Activated CD4-positive, alpha-beta T cell treated with anti-CD3 and anti-CD28 coated beads, Interleukin-2, amount 50 U/mL, for 1 hour (primary cell): ENCODE measurements around the gene RPL28.
"Not testable (repeated sequence)": the region's sequence is repeated elsewhere in the genome, so short reads cannot be mapped to it uniquely, and the experiment has no call there.

Experiments
- DNase-seq: peaks from one replicate; pipeline ENCODE4 v3.0.0-alpha.2; 2020

RPL28 gene

GRCh38 chr19:55398200-55398925 lies 12.6 kb downstream of the RPL28 start:
- no peak for DNase-seq

DNA sequence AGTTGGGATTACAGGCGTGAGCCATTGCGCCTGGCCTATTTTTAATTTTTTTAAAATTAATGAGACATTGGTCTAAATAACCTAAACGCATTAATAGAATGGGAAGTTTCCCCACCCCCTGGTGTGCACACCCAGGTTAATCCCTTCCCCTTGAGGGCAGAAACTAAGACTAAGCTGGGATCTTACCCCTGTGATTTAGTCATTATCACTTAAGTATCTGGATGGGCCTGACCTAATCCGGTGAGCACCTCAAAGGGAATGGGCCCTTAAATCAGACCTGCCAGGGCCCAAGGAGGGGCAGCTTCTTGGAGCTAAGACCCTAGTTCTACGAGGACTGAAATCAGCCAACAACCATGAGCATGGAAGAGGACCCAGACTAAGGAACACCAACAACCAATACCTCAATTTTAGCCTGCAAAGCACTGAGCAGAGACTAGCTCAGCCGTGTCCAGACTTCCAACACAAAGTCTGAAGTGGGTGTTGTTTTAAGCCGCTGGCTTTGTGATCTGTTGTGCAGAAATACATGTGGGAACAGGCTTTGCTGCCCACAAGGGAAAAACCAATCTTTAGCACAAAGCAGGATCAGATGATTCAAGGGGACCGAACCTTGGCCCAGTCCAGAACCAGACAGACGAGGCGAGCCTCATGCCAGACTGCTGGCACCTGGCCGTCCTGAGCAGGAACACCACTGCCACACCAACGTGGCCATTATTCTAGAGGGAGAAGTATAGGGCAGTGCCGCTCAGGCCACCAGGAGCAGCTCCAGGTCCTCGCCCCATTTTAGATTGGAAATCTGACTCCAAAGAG lies 14.8 kb downstream of the RPL28 start:
- DNase-seq: no peak

DNA sequence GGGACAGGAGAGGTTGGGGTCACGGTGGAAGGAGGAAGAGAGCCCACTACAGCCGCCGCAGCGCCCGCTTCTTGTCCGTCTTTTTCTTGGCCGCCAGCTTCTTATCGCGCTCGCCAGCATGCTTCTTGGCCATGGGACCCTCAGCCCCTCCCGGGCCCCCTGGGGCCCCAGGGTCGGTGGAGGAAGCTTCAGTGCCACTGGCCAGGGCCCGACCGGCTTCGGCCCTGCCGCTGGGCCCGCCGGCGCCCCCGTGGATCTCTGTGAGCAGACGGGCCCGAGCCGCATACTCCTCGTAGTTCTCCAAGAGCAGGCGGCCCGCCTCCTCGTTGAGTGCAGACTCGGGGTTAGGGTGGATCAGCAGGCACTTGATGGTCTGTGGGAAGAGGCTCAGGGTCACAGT lies 15.7 kb downstream of the RPL28 start:
- DNase-seq: not testable (repeated sequence)

GRCh38 chr19:55402509-55402908 lies 16.8 kb downstream of the RPL28 start:
- DNase-seq: no peak

DNA sequence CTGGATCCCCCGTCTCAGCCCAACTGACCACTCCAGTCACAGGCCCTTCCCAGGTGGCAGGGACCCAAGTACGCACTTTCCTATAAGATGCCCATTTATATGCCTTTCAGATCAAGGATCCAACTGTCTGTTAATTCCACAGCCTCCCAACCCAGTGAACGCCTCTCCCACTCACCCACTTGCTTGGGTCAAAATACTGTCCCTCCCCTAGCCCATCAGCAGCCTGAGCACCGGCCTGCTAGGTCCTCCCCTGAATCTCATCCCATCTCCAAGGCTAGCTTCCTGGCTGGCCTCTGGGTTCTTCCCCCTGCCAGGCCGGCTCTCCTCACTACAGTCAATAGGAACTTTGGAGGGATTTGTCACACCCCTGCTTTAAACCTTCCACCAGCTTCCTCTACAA lies 19.9 kb downstream of the RPL28 start:
- no peak for DNase-seq

- no peak for DNase-seq
Observed at GRCh38 chr19:55406091-55406825, 20.5 kb downstream of the RPL28 start.

DNA sequence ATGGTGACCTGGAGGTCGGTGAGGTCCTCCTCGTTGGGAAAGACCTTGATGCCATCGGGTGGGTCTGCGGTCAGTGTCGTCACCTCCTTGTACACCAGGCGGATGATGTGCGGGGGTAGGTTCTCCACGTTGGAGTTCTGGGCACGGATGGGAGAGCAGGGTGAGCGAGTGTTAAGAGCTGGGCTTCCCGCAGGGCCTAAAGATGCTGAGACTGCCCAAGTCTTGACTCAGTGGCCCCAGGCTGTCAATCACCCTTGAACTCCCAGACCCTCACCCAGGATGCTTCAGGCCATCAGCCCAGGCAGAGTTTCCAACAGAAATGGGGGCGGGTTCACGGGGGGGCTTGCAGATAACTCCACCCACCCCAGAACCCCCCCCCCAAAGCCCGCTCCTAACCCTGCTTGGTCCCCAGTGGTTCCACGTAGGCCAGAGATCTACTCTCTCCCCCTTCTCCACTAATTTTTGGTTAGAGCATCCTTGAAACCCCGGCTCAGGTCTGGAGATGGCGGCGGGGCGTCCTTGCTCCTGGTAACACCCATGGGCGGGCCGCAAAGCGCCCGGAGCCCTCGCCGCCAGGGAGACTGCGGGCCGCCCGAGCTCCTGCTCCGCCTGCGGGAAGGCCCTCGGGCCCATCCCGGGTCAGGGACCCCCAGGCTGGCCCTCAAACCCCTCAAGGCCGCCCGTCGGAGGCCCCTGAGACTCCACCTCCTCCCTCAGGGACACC lies 21.3 kb downstream of the RPL28 start:
- DNase-seq: peak; percentile 31

- DNase-seq: not testable (repeated sequence)
Observed at GRCh38 chr19:55407550-55407799, 21.7 kb downstream of the RPL28 start, which contains the start of gene UBE2S. TSS of gene UBE2S (minus strand) at chr19:55407788. CDS start at chr19:55407589, 199 bp downstream.

DNA sequence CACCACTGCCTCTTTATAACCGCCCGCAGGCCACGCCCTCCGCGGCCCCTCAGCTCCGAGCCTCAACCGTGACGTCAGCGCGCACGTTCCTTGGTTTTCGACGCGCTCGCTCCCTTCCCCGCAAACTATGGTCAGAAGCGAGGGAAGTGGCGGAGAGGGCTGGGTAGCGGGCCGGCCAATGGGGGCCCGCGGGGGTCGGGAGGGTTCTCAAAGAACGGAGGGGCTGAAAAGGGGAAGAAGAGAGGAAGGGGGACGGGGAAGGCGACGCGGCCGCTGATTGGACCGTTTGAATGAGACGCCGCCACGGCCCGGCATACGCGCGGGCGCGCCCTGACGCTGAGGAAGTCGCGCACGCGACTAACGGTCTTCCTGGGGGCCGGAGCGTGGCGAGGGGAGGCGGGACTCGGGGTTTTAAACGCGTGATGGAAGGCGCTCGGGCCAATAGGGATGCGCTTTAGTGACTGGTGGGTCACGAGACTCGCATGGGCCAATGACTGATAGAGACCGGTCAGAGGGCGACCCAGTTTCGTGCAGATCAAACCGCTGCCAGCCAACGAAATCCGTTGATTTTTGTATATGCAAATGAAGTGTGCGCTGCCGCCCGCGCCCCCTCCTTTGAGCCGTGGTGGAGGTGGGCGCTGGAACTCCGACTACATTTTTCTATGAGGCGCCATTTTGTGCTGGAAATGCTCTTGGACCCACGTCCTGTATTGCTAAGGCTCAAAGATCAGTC lies 22.2 kb downstream of the RPL28 start:
- peak; percentile 94 for DNase-seq

DNA sequence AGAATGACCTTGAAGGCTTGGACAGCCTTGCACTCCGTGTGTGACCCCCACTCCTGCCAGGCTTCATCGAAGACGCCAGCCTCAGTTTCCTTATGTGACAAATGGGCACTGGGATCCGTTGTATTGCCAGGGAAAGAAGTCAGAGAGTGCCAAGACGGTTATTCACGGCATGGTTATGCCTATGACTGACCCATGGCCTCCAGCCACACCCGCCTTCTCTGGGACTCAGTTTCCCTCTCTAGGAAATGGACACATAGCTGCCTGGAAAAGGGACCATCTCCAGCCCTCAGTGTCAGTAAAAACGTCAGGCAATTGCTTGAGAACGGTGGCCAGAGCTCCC lies 22.8 kb downstream of the RPL28 start:
- DNase-seq: no peak

GRCh38 chr19:55409179-55409578 lies 23.4 kb downstream of the RPL28 start:
- DNase-seq: not testable (repeated sequence)

DNA sequence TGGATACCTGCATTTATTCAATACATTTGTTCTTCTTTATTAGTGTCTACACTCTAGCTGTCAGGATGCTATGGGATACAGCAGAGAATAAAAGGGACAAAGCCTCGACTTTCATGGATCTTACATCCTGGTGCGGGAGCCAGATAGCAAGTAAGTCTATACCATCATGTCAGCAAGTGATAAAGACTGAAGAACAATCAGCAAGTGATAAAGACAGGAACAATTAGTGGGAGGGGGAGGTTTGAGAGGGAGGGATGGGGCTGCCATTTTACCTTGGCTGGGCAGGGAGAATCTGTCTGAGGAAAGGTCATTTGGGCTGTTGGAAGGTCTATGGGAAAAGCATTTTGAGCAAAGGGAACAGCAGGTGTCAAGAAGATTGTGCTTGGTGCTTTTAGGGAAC lies 24.4 kb downstream of the RPL28 start:
- DNase-seq: no peak

- DNase-seq: peak; percentile 48
Observed at GRCh38 chr19:55418185-55418584, 32.5 kb downstream of the RPL28 start.

DNA sequence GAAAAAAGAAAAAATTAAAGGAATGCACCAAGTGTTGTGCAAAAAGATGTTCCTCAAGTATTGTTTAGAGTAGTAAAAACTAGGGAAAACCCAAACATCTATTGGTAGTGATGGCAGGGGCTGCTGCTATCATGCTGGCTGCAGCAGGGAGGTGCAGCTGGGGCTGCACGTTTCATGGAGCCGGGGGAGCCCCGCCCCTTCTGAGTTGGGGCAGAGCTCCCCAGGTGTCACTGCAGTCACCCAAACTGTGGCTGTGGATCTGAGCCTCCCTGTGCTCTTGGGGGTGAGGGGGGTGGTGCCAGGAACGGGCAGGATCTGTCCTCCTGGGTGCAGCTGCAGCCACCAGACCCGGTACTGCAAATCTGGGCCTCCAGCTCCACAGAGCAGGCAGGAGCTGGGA lies 33.4 kb downstream of the RPL28 start:
- no peak for DNase-seq

GRCh38 chr19:55419624-55420236 lies 34.0 kb downstream of the RPL28 start:
- DNase-seq: no peak

DNA sequence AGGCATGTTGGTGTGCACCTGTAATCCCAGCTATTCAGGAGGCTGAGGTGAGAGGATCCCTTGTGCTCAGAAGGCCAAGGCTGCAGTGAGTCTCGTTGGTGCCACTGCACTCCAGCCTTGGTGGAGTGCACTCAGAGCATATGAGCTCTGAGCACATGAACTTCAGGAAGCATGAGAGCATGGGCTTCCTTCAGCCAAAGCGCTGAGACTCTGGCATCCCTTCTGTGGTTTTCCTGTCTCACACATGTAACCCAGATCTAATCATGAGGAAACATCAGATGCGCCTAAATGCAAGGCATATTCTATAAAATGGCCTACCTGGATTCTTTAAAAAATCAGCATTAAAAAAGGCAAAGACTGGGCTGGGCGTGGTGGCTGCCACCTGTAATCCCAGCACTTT lies 35.5 kb downstream of the RPL28 start:
- peak; percentile 28 for DNase-seq

GRCh38 chr19:55423225-55424005 lies 37.7 kb downstream of the RPL28 start:
- no peak for DNase-seq

DNA sequence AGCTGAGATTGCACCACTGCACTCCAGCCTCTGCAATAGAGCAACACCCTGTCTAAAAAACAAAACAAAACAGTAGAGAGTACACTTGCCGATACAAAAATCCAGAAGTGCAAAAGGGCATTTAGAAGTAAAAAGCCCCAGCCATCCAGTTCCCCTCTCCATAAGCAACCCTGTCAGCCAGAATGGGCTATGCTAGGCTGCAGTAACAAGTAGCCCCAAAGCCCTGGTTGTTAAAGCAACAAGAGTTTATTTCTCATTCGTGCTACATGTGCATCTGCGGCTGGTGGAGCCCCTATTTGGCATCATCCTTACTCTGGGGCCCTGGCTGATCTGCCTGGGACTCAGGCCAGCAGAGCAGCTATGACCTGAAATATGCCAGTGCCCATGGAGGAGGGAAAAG lies 38.8 kb downstream of the RPL28 start:
- no peak for DNase-seq

- DNase-seq: no peak
Observed at GRCh38 chr19:55426042-55426441, 40.3 kb downstream of the RPL28 start.

DNA sequence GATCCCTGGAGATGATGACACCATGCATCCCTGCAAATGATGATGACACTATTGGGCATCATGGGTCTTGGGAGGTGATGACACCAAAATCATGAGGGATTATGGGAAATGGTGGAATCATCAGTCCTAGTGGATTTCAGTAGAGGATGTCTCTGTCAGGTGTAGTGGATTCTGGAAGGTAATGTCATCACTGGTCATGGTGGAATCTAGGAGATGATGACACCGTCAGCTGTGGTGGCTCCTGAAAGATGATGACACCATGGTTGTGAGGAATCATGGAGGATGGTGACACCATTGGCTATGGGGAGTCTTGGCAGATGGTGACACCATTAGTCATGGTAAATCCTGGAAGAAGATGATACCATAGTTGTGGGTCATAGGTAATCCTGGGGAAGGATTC lies 45.5 kb downstream of the RPL28 start:
- no peak for DNase-seq

DNA sequence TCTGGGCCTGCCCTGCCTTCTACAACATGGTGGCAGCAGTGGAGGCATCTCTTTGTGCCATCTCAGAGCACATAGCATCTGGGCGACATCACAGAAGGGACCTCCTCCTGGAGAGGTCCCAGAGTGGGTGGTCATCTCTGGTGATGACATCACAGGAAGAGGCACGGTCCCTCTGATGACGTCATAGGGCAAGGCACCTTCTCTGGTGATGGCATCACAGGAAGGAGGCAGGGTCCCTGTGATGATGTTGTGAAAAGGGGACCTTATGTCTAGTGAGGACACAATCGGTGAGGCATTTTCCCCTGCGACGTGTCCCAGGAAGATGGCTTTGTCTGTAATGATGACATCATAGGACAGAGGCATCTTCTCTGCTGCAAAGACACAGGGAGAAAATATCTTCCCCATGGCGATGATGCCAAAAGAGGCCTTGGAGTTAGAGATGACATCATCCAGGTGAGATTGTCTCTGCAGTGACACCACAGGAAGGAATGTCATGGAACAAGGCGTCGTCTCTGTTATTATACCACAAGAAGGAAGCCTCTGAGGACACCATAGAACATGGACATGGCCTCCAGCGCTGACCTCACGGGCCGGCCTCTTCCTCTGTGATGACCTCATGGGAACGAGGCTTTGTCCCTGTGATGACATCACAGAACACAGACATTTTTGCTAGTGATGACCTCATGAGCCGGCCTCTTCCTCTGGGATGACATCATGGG lies 46.7 kb downstream of the RPL28 start:
- no peak for DNase-seq
